Neural progenitor cell (in vitro differentiated cells): Measurements from ENCODE around the gene RPTOR.

Experiments
- EZH2 ChIP-seq: fragments of 200-600 bp; sonication (generic); IDR thresholded peaks from 2 replicates; pipeline ENCODE4 v1.6.1; 2017; ENCODE audit warnings: antibody characterized with exemption, mild to moderate bottlenecking, moderate library complexity
- TF ChIP-seq, protein P1 (sequence below): fragments of 200-600 bp; sonication (generic); IDR thresholded peaks from 2 replicates; pipeline ENCODE4 v1.5.1; 2017; ENCODE audit warnings: antibody characterized with exemption, mild to moderate bottlenecking

DNA sequence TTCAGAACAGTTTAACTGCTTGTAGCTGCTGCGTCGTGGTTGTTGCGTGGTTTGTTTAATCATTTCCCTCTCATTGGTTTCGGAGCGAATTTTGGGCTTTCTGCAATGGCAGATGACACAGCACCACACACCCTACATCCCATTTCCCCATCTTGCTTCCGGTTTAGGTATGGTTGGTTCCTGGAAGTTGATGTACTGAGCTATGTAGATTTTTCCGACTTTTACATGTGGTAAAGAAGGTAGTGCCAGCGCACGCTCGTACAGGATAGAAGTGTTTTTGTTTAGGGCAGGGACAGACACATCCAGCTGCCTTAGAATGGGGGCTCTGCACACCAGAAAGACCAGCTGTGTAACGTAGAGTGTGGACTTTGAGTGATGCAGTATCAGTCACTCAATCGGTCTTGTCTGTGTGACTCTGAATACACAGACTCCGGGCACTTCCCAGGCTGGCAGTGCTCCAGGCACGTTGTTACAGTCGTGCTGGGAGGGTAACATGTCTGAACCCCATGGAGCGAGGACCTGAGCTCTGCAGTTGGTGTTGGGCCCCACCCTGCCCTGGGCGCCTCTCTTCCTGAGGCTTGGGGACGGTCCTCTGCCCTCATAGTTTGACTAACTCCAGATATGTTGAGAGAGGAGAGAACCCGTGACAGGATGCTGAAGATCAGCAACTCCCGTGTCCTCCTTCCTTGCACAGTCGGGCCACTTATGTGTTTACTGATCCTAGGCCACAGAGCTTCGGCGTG, 275.0 kb downstream of the RPTOR start:
- no peak for TF ChIP-seq EZH2
- TF ChIP-seq, protein P1, sequence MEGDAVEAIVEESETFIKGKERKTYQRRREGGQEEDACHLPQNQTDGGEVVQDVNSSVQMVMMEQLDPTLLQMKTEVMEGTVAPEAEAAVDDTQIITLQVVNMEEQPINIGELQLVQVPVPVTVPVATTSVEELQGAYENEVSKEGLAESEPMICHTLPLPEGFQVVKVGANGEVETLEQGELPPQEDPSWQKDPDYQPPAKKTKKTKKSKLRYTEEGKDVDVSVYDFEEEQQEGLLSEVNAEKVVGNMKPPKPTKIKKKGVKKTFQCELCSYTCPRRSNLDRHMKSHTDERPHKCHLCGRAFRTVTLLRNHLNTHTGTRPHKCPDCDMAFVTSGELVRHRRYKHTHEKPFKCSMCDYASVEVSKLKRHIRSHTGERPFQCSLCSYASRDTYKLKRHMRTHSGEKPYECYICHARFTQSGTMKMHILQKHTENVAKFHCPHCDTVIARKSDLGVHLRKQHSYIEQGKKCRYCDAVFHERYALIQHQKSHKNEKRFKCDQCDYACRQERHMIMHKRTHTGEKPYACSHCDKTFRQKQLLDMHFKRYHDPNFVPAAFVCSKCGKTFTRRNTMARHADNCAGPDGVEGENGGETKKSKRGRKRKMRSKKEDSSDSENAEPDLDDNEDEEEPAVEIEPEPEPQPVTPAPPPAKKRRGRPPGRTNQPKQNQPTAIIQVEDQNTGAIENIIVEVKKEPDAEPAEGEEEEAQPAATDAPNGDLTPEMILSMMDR: no peak
